Neural cell (in vitro differentiated cells): Measurements from ENCODE around the gene ISYNA1.

Experiments
- EP300 ChIP-seq: fragments of 450-650 bp; conservative IDR thresholded peaks from 2 replicates; pipeline ENCODE4 v1.6.1; 2014; ENCODE audit warnings: antibody characterized with exemption, mild to moderate bottlenecking, moderate library complexity; ENCODE audit not compliant: poor library complexity, severe bottlenecking
- EZH2 ChIP-seq: fragments of 200-600, 300-800 bp; shearing (Covaris generic), sonication (generic); IDR thresholded peaks from 2 replicates; pipeline ENCODE4 v1.6.1; 2014; ENCODE audit warnings: antibody characterized with exemption, low read length, borderline replicate concordance, mild to moderate bottlenecking; ENCODE audit not compliant: insufficient read depth, poor library complexity, severe bottlenecking
- POLR2AphosphoS5 ChIP-seq: IDR thresholded peaks from 2 replicates; pipeline ENCODE4 v1.6.1; 2012
- TF ChIP-seq, protein P1 (sequence below): fragments of 450-650 bp; IDR thresholded peaks from 2 replicates; pipeline ENCODE4 v1.5.1; 2014; ENCODE audit warnings: antibody characterized with exemption, mild to moderate bottlenecking, moderate library complexity; ENCODE audit not compliant: poor library complexity, severe bottlenecking

DNA sequence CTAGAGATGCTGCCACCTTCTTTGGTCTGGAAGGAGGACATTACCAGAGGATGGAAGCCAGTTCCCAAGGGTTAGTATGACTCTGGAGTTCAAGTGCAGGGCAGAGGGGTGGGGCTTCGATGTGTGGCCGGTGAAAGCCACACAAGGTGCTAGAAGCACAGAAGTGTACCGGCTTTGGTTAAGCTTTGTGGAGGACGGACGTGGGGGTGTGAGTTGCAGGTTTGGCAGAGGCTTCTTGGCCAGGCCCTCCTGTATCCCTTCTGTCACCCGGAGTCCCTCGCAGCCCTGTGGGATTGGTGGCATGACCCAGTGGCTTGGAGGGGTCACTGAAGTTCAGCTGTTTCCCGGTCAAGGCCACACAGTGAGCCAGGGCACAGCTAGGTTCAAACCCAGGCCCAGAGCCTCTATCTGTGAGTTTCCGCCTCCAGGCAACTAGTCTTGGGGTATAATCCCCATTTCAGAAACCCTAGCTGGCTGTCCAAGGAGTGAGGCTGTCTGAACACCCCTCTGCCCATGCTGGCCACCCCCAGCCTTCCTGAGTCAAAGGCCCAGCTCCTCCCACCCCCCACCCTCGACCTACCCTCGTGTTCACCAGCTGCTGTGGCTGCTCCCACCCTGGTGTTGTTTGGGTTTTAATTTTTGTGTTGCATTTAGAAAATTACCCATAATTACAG lies 23.3 kb downstream of the ISYNA1 start:
- TF ChIP-seq, protein P1, sequence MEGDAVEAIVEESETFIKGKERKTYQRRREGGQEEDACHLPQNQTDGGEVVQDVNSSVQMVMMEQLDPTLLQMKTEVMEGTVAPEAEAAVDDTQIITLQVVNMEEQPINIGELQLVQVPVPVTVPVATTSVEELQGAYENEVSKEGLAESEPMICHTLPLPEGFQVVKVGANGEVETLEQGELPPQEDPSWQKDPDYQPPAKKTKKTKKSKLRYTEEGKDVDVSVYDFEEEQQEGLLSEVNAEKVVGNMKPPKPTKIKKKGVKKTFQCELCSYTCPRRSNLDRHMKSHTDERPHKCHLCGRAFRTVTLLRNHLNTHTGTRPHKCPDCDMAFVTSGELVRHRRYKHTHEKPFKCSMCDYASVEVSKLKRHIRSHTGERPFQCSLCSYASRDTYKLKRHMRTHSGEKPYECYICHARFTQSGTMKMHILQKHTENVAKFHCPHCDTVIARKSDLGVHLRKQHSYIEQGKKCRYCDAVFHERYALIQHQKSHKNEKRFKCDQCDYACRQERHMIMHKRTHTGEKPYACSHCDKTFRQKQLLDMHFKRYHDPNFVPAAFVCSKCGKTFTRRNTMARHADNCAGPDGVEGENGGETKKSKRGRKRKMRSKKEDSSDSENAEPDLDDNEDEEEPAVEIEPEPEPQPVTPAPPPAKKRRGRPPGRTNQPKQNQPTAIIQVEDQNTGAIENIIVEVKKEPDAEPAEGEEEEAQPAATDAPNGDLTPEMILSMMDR: no peak
- TF ChIP-seq POLR2AphosphoS5 (no peak), EP300 (no peak), EZH2 (no peak)
